NCI-H345 (cell line): ENCODE measurements around the gene ATP5F1B.
"Not testable (repeated sequence)": the region's sequence is repeated elsewhere in the genome, so short reads cannot be mapped to it uniquely, and the experiment has no call there.

Source experiments
- DNase-seq: peaks from one replicate; lab custom pipeline; 2025; lab: John Stamatoyannopoulos, UW

ATP5F1B gene

GRCh38 chr12:56648023-56648422 is 2.2 kb upstream of the ATP5F1B start:
- DNase-seq: not testable (repeated sequence)

GRCh38 chr12:56645201-56645716 is 525 bp downstream of the ATP5F1B start:
- no peak for DNase-seq

- no peak for DNase-seq
These were observed 1.1 kb downstream of the ATP5F1B start for GRCh38 chr12:56644654-56645053.

- DNase-seq: no peak
These were observed 4.6 kb downstream of the ATP5F1B start for GRCh38 chr12:56641219-56641618.

GRCh38 chr12:56637621-56638020 is 8.2 kb downstream of the ATP5F1B start:
- DNase-seq: no peak

- peak; percentile 100 for DNase-seq
These were observed 8.9 kb downstream of the ATP5F1B start for GRCh38 chr12:56636675-56637540.

- peak; percentile 88 for DNase-seq
These were observed 9.7 kb downstream of the ATP5F1B start for GRCh38 chr12:56635806-56636674.

GRCh38 chr12:56634837-56635791 is 10.7 kb downstream of the ATP5F1B start:
- peak; percentile 82 for DNase-seq

- DNase-seq: peak; percentile 73
These were observed 11.4 kb downstream of the ATP5F1B start for GRCh38 chr12:56634242-56634836.

- DNase-seq: no peak
These were observed 12.1 kb downstream of the ATP5F1B start for GRCh38 chr12:56633468-56634241.

- no peak for DNase-seq
These were observed 12.9 kb downstream of the ATP5F1B start for GRCh38 chr12:56632701-56633467.

GRCh38 chr12:56631790-56632700 is 13.7 kb downstream of the ATP5F1B start:
- DNase-seq: peak; percentile 53

- DNase-seq: peak; percentile 85
These were observed 15.6 kb downstream of the ATP5F1B start, which contains the start of gene BAZ2A for GRCh38 chr12:56630180-56630632. TSS of gene BAZ2A (minus strand) at chr12:56630326. CDS start at chr12:56617530, 12,796 bp downstream.

GRCh38 chr12:56629459-56630179 is 16.2 kb downstream of the ATP5F1B start:
- DNase-seq: no peak

GRCh38 chr12:56628671-56629458 is 16.9 kb downstream of the ATP5F1B start:
- peak; percentile 28 for DNase-seq

GRCh38 chr12:56626701-56627100 is 19.1 kb downstream of the ATP5F1B start:
- DNase-seq: no peak

- no peak for DNase-seq
These were observed 23.2 kb downstream of the ATP5F1B start for GRCh38 chr12:56622535-56622934.
